Endothelial cell (in vitro differentiated cells): Measurements from ENCODE around the gene PHKG2. TPM values are rescaled to one million over a fixed set of nuclear protein-coding genes. Genes with fewer than 3 reads are reported as not detected.

Experiments
- DNase-seq: peaks from one replicate; pipeline ENCODE4 v3.0.0; 2021; ENCODE audit warnings: low spot score
- H3K27ac Mint-ChIP-seq: one replicate; pipeline ENCODE4 v1.8.0; 2021; ENCODE audit warnings: mixed read lengths, inconsistent platforms; ENCODE audit not compliant: unreplicated experiment
- H3K27me3 Mint-ChIP-seq: one replicate; pipeline ENCODE4 v1.8.0; 2021; ENCODE audit warnings: mild to moderate bottlenecking, moderate library complexity, mixed read lengths, inconsistent platforms; ENCODE audit not compliant: unreplicated experiment
- H3K36me3 Mint-ChIP-seq: one replicate; pipeline ENCODE4 v1.8.0; 2021; ENCODE audit warnings: mild to moderate bottlenecking, low read depth, mixed read lengths, inconsistent platforms; ENCODE audit not compliant: unreplicated experiment
- H3K4me1 Mint-ChIP-seq: one replicate; pipeline ENCODE4 v1.8.0; 2021; ENCODE audit warnings: mild to moderate bottlenecking, mixed read lengths, inconsistent platforms; ENCODE audit not compliant: unreplicated experiment
- H3K4me3 Mint-ChIP-seq: one replicate; pipeline ENCODE4 v1.8.0; 2021; ENCODE audit warnings: mild to moderate bottlenecking, mixed read lengths, inconsistent platforms; ENCODE audit not compliant: unreplicated experiment
- H3K9me3 Mint-ChIP-seq: one replicate; pipeline ENCODE4 v1.8.0; 2021; ENCODE audit warnings: mixed read lengths, inconsistent platforms; ENCODE audit not compliant: unreplicated experiment
- total RNA-seq: library from RNA; stranded (reverse); fragmentation: NEBNext Ultra II Directional; extraction: Animal tissue kit (Norgen Biotek cat#: 25700); gene quantifications from one replicate; pipeline ENCODE4 v1.2.1, GENCODE V29; 2021; ENCODE audit not compliant: unreplicated experiment
- TF ChIP-seq, protein P1 (sequence below): fragments of 200-600 bp; sonication (generic); IDR thresholded peaks from one replicate; pipeline ENCODE4 v1.5.0; 2021; ENCODE audit warnings: antibody characterized with exemption; ENCODE audit not compliant: unreplicated experiment

PHKG2 gene
- total RNA-seq, 1 donor from 2014 or later: 27.5 TPM

- Mint-ChIP-seq H3K4me3 (peak overlapping the region; percentile 53), H3K27me3 (peaks cover 8% of the 10 kb centered on the region), H3K9me3 (no peaks in the 10 kb centered on the region), H3K27ac (no peak overlapping the region), H3K36me3 (peaks cover 64% of the 10 kb centered on the region), H3K4me1 (peaks cover 3% of the 10 kb centered on the region)
- TF ChIP-seq, protein P1, sequence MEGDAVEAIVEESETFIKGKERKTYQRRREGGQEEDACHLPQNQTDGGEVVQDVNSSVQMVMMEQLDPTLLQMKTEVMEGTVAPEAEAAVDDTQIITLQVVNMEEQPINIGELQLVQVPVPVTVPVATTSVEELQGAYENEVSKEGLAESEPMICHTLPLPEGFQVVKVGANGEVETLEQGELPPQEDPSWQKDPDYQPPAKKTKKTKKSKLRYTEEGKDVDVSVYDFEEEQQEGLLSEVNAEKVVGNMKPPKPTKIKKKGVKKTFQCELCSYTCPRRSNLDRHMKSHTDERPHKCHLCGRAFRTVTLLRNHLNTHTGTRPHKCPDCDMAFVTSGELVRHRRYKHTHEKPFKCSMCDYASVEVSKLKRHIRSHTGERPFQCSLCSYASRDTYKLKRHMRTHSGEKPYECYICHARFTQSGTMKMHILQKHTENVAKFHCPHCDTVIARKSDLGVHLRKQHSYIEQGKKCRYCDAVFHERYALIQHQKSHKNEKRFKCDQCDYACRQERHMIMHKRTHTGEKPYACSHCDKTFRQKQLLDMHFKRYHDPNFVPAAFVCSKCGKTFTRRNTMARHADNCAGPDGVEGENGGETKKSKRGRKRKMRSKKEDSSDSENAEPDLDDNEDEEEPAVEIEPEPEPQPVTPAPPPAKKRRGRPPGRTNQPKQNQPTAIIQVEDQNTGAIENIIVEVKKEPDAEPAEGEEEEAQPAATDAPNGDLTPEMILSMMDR: no peak
- DNase-seq: no peak
Observed at GRCh38 chr16:30715750-30716445, 32.3 kb upstream of the PHKG2 start.

DNA sequence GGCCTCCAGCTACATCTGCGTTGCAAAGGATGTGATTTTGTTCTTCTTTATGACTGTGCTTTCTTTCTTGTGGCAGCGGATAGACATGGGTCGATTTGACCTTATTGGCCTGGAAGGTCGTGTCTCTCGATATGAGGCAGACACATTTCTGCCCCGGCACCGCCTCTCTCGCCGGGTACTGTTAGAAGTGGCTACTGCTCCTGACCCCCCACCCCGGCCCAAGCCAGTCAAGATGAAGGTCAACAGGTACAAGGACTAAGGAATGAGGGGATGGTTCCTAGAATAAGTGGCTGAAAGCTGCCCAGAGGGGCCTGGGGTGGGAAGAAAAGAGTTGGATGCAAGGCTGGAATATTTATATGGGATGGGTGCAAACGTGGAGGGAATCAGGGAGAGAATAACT is 28.1 kb upstream of the PHKG2 start:
- Mint-ChIP-seq H3K4me3 (peak overlapping the region; percentile 22), H3K9me3 (no peaks in the 10 kb centered on the region), H3K4me1 (peaks cover 3% of the 10 kb centered on the region), H3K27me3 (peaks cover 6% of the 10 kb centered on the region), H3K36me3 (peaks cover 68% of the 10 kb centered on the region), H3K27ac (peak overlapping the region; percentile 2)
- DNase-seq: no peak
- TF ChIP-seq, protein P1: no peak

DNA sequence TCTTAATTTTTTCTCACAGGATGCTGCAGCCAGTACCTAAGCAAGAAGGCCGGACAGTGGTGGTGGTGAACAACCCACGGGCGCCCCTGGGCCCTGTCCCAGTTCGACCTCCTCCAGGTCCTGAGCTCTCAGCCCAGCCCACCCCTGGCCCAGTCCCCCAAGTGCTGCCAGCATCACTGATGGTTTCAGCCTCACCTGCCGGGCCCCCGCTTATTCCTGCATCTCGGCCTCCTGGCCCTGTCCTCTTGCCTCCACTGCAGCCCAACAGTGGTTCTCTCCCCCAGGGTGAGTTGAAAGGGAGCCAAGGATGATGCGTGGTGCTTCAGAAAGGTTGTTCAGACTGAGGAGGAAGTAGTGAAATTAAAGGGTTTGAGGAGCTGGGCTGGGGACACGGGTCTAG is 27.5 kb upstream of the PHKG2 start:
- Mint-ChIP-seq H3K4me3 (peak overlapping the region; percentile 22), H3K27ac (no peak overlapping the region), H3K4me1 (peaks cover 3% of the 10 kb centered on the region), H3K27me3 (peaks cover 6% of the 10 kb centered on the region), H3K9me3 (no peaks in the 10 kb centered on the region), H3K36me3 (peaks cover 68% of the 10 kb centered on the region)
- TF ChIP-seq, protein P1: no peak
- no peak for DNase-seq

DNA sequence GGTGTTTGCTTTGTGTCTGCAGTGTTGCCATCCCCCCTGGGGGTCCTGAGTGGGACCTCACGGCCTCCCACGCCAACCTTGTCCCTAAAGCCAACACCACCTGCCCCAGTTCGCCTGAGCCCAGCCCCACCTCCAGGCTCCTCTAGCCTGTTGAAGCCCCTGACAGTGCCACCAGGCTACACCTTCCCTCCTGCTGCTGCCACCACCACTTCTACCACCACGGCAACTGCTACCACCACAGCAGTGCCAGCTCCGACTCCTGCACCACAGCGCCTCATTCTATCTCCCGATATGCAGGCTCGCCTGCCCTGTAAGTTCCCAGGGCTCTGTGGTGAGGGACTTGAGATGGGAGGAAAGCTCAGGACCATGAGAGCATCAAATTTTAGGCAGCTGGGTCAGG is 27.1 kb upstream of the PHKG2 start:
- peaks cover 68% of the 10 kb centered on the region for H3K36me3 Mint-ChIP-seq
- peaks cover 7% of the 10 kb centered on the region for H3K27me3 Mint-ChIP-seq
- no peak for DNase-seq
- TF ChIP-seq, protein P1: no peak
- peak overlapping the region; percentile 24 for H3K4me3 Mint-ChIP-seq
- H3K4me1 Mint-ChIP-seq: peaks cover 3% of the 10 kb centered on the region
- H3K27ac Mint-ChIP-seq: no peak overlapping the region
- H3K9me3 Mint-ChIP-seq: no peaks in the 10 kb centered on the region

- Mint-ChIP-seq H3K4me1 (peaks cover 3% of the 10 kb centered on the region), H3K4me3 (peak overlapping the region; percentile 24), H3K9me3 (no peaks in the 10 kb centered on the region), H3K27ac (no peak overlapping the region), H3K36me3 (peaks cover 64% of the 10 kb centered on the region), H3K27me3 (peaks cover 7% of the 10 kb centered on the region)
- no peak for DNase-seq
- TF ChIP-seq, protein P1: no peak
Observed at GRCh38 chr16:30721606-30722005, 26.6 kb upstream of the PHKG2 start.
